ENCODE measurements around the gene NUPR1. TPM values are rescaled to one million over a fixed set of nuclear protein-coding genes. Genes with fewer than 3 reads are reported as not detected.

The NUPR1 gene
- total and polyA plus RNA-seq, 2 of the 13 experiments (the other 11 are each of a cell fraction or from before 2014, with no cell fraction given): 18.0 to 25.6 TPM

DNA sequence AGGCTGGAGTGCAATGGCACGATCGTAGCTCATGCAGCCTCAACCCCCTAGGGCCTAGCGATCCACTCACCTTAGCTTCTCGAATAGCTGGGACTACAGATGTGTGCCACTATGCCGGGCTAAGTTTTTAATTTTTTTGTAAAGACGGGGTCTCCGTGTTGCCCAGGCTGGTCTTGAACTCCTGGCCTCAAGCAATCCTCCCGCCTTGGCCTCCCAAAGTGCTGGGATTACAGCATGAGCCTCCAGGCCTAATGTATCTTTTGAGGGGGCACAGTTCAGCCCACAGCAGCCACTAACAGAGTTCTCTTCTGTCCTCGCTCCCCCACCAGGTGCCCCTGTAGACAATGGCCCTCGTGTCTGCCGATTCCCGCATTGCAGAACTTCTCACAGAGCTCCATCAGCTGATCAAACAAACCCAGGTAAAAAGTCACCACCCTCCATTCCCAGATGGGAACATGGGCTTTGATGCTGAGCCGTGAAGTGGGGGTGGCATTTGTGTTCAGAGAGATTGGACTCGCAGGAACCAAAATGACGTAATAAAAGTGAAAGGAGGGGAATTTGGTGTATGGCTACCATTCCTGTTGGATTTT lies 42.0 kb upstream of the NUPR1 start (continued):
- TF ChIP-seq DR1 (CRISPR knock-in tag; IDR thresholded peaks at IDR 0.05) (no peak), ZNF564 (CRISPR knock-in tag; IDR thresholded peaks at IDR 0.05) (no peak), MED1 (CRISPR knock-in tag; IDR thresholded peaks at IDR 0.05) (no peak), ZNF550 (CRISPR knock-in tag; IDR thresholded peaks at IDR 0.05; ENCODE audit: borderline replicate concordance) (no peak), NFIC (IDR thresholded peaks at IDR 0.05; ENCODE audit: low read length) (no peak), ZNF546 (CRISPR knock-in tag; conservative IDR thresholded peaks at IDR 0.05) (no peak), SOX13 (IDR thresholded peaks at IDR 0.05) (no peak), SOX13 (CRISPR knock-in tag; conservative IDR thresholded peaks at IDR 0.05 in 1 of 2, IDR thresholded peaks at IDR 0.05 in 1 of 2) (peak in 1 of 2 experiments; percentile 80; a peak in 2 of 4 replicates), NPAS2 (CRISPR knock-in tag; IDR thresholded peaks at IDR 0.05; ENCODE audit: borderline replicate concordance) (no peak), ZNF780A (CRISPR knock-in tag; IDR thresholded peaks at IDR 0.05) (no peak), NCOA1 (CRISPR knock-in tag; IDR thresholded peaks at IDR 0.05) (no peak), CEBPG (CRISPR knock-in tag; IDR thresholded peaks at IDR 0.05) (peak; percentile 18; the same call in 1 of the 2 replicates), NCOR1 (IDR thresholded peaks at IDR 0.05; ENCODE audit: borderline replicate concordance, low read length) (peak; percentile 26; the same call in 1 of the 2 replicates), ZNF607 (CRISPR knock-in tag; IDR thresholded peaks at IDR 0.05; ENCODE audit: borderline replicate concordance) (no peak), AHR (CRISPR knock-in tag; IDR thresholded peaks at IDR 0.05) (no peak), HNRNPUL1 (IDR thresholded peaks at IDR 0.05; ENCODE audit: low read depth, low read length) (no peak), HNF4G (IDR thresholded peaks at IDR 0.05; ENCODE audit: borderline replicate concordance, low read depth, low read length) (peak; percentile 37; the same call in 1 of the 2 replicates), HNF4G (CRISPR knock-in tag; IDR thresholded peaks at IDR 0.05; ENCODE audit: borderline replicate concordance, low read depth) (no peak), CBX5 (CRISPR knock-in tag; IDR thresholded peaks at IDR 0.05; ENCODE audit: borderline replicate concordance) (no peak), ZNF556 (CRISPR knock-in tag; IDR thresholded peaks at IDR 0.05; ENCODE audit: borderline replicate concordance) (no peak), WIZ (CRISPR knock-in tag; IDR thresholded peaks at IDR 0.05) (no peak), MEIS1 (CRISPR knock-in tag; IDR thresholded peaks at IDR 0.05; ENCODE audit: borderline replicate concordance) (no peak), NONO (IDR thresholded peaks at IDR 0.05) (no peak), NONO (CRISPR knock-in tag; conservative IDR thresholded peaks at IDR 0.05) (0 out of 2 replicates have a peak, but pooled peaks have one; percentile 26), ZBTB1 (CRISPR knock-in tag; IDR thresholded peaks at IDR 0.05; ENCODE audit: borderline replicate concordance) (no peak), MYNN (CRISPR knock-in tag; IDR thresholded peaks at IDR 0.05; ENCODE audit: low read depth) (no peak)
- TF ChIP-seq, protein P1, sequence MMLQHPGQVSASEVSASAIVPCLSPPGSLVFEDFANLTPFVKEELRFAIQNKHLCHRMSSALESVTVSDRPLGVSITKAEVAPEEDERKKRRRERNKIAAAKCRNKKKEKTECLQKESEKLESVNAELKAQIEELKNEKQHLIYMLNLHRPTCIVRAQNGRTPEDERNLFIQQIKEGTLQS (CRISPR knock-in tag; IDR thresholded peaks at IDR 0.05): 0 out of 2 replicates have a peak, but pooled peaks have one; percentile 10
- TF ChIP-seq, protein P2, sequence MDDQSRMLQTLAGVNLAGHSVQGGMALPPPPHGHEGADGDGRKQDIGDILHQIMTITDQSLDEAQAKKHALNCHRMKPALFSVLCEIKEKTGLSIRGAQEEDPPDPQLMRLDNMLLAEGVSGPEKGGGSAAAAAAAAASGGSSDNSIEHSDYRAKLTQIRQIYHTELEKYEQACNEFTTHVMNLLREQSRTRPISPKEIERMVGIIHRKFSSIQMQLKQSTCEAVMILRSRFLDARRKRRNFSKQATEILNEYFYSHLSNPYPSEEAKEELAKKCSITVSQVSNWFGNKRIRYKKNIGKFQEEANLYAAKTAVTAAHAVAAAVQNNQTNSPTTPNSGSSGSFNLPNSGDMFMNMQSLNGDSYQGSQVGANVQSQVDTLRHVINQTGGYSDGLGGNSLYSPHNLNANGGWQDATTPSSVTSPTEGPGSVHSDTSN (CRISPR knock-in tag; IDR thresholded peaks at IDR 0.05; ENCODE audit: borderline replicate concordance): no peak
- TF ChIP-seq, protein P3, sequence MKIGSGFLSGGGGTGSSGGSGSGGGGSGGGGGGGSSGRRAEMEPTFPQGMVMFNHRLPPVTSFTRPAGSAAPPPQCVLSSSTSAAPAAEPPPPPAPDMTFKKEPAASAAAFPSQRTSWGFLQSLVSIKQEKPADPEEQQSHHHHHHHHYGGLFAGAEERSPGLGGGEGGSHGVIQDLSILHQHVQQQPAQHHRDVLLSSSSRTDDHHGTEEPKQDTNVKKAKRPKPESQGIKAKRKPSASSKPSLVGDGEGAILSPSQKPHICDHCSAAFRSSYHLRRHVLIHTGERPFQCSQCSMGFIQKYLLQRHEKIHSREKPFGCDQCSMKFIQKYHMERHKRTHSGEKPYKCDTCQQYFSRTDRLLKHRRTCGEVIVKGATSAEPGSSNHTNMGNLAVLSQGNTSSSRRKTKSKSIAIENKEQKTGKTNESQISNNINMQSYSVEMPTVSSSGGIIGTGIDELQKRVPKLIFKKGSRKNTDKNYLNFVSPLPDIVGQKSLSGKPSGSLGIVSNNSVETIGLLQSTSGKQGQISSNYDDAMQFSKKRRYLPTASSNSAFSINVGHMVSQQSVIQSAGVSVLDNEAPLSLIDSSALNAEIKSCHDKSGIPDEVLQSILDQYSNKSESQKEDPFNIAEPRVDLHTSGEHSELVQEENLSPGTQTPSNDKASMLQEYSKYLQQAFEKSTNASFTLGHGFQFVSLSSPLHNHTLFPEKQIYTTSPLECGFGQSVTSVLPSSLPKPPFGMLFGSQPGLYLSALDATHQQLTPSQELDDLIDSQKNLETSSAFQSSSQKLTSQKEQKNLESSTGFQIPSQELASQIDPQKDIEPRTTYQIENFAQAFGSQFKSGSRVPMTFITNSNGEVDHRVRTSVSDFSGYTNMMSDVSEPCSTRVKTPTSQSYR (CRISPR knock-in tag; IDR thresholded peaks at IDR 0.05; ENCODE audit: borderline replicate concordance): peak; percentile 69; the same call in 1 of the 2 replicates
